ENCODE measurements around the gene DTWD1.
A peak's percentile ranks its signal among the peaks of the same experiment; 100 is the strongest.

The DTWD1 gene

DNA sequence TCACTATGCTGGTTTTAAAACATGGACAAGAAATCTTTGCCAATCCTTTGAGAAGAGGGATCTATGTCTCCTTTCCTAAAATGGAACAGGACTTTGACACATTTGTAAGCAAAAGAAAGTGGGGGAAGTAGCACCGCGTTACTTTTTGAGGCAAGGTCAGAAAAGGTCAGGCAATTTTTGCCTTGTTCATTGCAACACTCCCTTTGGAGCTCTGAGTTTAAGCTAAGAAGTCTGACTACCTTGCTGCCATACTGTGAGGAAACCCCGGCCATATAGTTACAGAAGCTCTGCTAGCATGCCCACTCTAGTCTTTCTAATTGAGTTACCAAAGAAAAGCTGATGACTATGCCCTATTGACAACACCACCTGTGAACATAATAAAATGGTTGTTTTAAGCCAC, 1.6 kb upstream of the DTWD1 start:
- H3K9ac ChIP-seq: no peak overlapping the region
- peak overlapping the region in 7 of 11 experiments; percentile 65 to 83 (median 75); a peak in 14 of 22 replicates for H3K4me2 ChIP-seq
- H3K4me3 ChIP-seq: no peak overlapping the region
- H3K9me3 ChIP-seq (replicated peaks in 1 of 11): peaks cover 32 to 48% (median 38%) of the 10 kb centered on the region in 11 experiments
- H3K36me3 ChIP-seq: peaks cover 14 to 31% (median 23%) of the 10 kb centered on the region in 11 experiments; a peak in 21 of 22 replicates
- H3K27me3 ChIP-seq: no peaks in the 10 kb centered on the region
- peaks cover 12 to 33% (median 21%) of the 10 kb centered on the region in 10 experiments for H3K4me1 ChIP-seq
- no peaks in the 10 kb centered on the region for H4K20me1 ChIP-seq
- no peak for TF ChIP-seq Cebpa-rat (IDR thresholded peaks at IDR 0.05)
- peak overlapping the region in 5 of 11 experiments; percentile 86 to 94 (median 92); a peak in 5 of 22 replicates for H3K27ac ChIP-seq

DNA sequence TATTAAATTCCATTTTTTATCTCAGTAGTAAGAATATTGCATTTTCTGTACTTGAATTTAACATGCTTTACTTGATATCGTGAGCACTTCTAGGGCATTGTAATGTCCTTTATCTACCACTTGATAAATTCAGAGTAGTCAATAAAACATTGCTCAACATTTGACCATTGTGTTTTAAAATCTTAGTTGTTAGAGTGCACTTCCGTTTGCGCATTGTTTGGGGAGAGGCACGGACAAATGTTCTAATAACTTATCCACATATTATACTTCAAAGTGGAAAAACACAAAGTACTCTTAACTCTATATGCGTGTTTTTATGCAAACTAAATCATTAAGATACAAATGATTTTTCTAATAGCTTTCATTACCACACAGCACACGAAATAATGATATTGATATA, 649 bp upstream of the DTWD1 start:
- Histone ChIP-seq H3K4me1 (peaks cover 12 to 33% (median 21%) of the 10 kb centered on the region in 10 experiments), H3K9me3 (replicated peaks in 1 of 11) (peaks cover 31 to 48% (median 38%) of the 10 kb centered on the region in 11 experiments), H3K27ac (peak overlapping the region; percentile 70 to 94 (median 90)), H3K4me3 (peak overlapping the region; percentile 71 to 86 (median 78)), H4K20me1 (no peaks in the 10 kb centered on the region), H3K36me3 (peaks cover 15 to 31% (median 25%) of the 10 kb centered on the region in 11 experiments), H3K9ac (peak overlapping the region; percentile 84 to 95 (median 93)), H3K27me3 (no peaks in the 10 kb centered on the region), H3K4me2 (peak overlapping the region; percentile 63 to 83 (median 75))
- peak in 1 of 11 experiments; percentile 8; a peak in 1 of 22 replicates for TF ChIP-seq Cebpa-rat (IDR thresholded peaks at IDR 0.05)

DNA sequence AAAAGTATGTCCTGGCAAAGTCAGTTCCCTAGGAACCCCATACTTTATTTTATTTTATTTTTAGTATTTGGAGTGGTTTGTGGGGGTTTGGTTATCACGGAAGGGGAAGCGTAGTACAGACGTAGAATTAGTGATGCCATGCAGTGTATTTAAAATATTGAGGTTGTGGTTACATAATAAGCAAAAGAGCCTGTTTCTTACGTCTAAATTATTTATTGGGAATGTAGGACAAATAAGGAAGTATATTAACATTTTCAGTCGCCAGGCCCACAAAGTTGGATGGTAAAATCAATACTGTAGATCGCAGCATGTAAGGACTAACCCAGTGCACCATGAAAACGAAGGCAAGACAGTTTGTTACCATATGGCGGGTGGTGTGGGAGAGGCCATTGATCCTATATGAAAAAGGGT, 558 bp downstream of the DTWD1 start:
- H3K4me3 ChIP-seq: peak overlapping the region; percentile 71 to 86 (median 78)
- H3K4me1 ChIP-seq: peaks cover 12 to 33% (median 21%) of the 10 kb centered on the region in 10 experiments
- peak overlapping the region; percentile 88 to 94 (median 92) for H3K27ac ChIP-seq
- peak overlapping the region; percentile 70 to 95 (median 88) for H3K4me2 ChIP-seq
- H4K20me1 ChIP-seq: no peaks in the 10 kb centered on the region
- peaks cover 27 to 39% (median 34%) of the 10 kb centered on the region in 11 experiments for H3K36me3 ChIP-seq
- H3K9ac ChIP-seq: peak overlapping the region; percentile 85 to 96 (median 93)
- TF ChIP-seq Cebpa-rat (IDR thresholded peaks at IDR 0.05): no peak
- no peaks in the 10 kb centered on the region for H3K27me3 ChIP-seq
- peaks cover 32 to 47% (median 37%) of the 10 kb centered on the region in 11 experiments for H3K9me3 ChIP-seq (replicated peaks in 1 of 11)

DNA sequence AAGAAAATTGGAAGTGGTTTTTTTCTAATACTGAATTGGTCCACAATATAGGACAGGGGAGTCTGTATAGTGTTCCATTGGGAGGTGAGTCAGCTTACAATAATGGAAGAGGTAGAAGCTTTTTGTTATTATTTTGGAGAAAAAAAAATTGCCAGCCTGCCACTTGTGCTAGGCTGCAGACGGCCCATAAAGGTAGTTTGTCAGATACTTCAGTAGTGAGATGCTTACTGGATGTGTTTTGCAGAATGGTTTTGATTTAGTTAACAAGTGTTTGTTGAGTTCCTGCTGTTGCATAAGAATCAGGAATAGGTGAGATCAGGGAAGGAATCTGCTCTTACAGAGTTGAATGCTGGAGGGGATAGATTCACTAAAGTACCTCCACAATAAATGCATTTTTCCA, 1.0 kb downstream of the DTWD1 start:
- Histone ChIP-seq H3K4me2 (peak overlapping the region; percentile 70 to 95 (median 88)), H3K9me3 (replicated peaks in 1 of 11) (peaks cover 31 to 42% (median 33%) of the 10 kb centered on the region in 11 experiments), H3K4me1 (peaks cover 12 to 33% (median 21%) of the 10 kb centered on the region in 10 experiments), H3K27ac (peak overlapping the region; percentile 88 to 94 (median 92); a peak in 18 of 22 replicates), H3K36me3 (peaks cover 29 to 44% (median 37%) of the 10 kb centered on the region in 11 experiments), H3K9ac (peak overlapping the region; percentile 85 to 96 (median 93); a peak in 20 of 22 replicates), H4K20me1 (no peaks in the 10 kb centered on the region), H3K4me3 (peak overlapping the region; percentile 71 to 86 (median 78)), H3K27me3 (no peaks in the 10 kb centered on the region)
- no peak for TF ChIP-seq Cebpa-rat (IDR thresholded peaks at IDR 0.05)

DNA sequence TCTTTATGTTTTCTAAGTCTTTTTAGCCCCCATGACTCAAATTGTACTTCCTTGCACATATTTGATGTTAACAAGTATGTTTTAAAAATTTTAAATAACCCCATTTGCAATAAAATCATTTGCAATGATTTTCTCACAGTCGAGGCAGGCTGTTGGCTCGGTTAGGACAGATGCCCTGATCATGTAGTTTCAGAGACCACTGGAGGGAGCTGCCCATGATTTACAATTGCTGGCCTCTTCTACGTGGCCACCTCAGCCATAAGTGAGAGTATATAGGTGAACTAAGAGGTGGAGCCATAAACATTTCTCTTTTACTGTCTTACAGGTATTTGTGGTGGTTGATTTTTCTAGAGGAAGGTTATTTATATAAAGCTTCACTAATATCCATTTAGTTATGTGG, 1.7 kb downstream of the DTWD1 start:
- no peak for TF ChIP-seq Cebpa-rat (IDR thresholded peaks at IDR 0.05)
- Histone ChIP-seq H3K27ac (no peak overlapping the region), H3K4me1 (peaks cover 12 to 33% (median 21%) of the 10 kb centered on the region in 10 experiments), H3K4me3 (no peak overlapping the region; a peak in 1 of 20 replicates), H3K27me3 (no peaks in the 10 kb centered on the region), H4K20me1 (no peaks in the 10 kb centered on the region), H3K36me3 (peaks cover 34 to 51% (median 43%) of the 10 kb centered on the region in 11 experiments), H3K9ac (no peak overlapping the region), H3K9me3 (replicated peaks in 1 of 11) (peaks cover 31 to 39% (median 32%) of the 10 kb centered on the region in 11 experiments), H3K4me2 (peak overlapping the region in 10 of 11 experiments; percentile 17 to 95 (median 86); a peak in 16 of 22 replicates)

DNA sequence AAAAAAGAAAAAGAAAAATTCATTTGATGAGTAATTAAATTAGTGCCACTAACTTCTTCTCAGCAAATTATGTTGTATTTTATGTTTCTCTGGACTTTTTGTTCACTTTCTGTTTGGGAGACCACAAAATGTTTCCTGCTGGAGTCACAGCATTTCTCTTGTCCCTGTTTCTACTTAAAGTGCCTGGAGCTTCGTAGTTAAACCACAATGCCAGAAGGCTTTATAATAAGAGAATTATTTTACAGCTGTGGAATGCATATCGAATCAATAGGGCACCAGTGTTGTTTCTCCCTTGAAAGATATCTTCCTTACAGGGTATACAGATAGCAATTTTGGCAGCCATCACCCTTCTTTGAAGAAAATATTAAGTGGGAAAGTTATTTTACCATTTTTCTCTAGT, 3.2 kb downstream of the DTWD1 start:
- TF ChIP-seq Cebpa-rat (IDR thresholded peaks at IDR 0.05): no peak
- Histone ChIP-seq H3K27me3 (no peaks in the 10 kb centered on the region), H3K9me3 (replicated peaks in 1 of 11) (peaks cover 31 to 39% (median 32%) of the 10 kb centered on the region in 11 experiments), H3K9ac (no peak overlapping the region), H3K36me3 (peaks cover 41 to 66% (median 52%) of the 10 kb centered on the region in 11 experiments), H3K27ac (no peak overlapping the region), H4K20me1 (no peaks in the 10 kb centered on the region), H3K4me2 (no peak overlapping the region), H3K4me3 (no peak overlapping the region), H3K4me1 (peaks cover 12 to 31% (median 21%) of the 10 kb centered on the region in 10 experiments)

DNA sequence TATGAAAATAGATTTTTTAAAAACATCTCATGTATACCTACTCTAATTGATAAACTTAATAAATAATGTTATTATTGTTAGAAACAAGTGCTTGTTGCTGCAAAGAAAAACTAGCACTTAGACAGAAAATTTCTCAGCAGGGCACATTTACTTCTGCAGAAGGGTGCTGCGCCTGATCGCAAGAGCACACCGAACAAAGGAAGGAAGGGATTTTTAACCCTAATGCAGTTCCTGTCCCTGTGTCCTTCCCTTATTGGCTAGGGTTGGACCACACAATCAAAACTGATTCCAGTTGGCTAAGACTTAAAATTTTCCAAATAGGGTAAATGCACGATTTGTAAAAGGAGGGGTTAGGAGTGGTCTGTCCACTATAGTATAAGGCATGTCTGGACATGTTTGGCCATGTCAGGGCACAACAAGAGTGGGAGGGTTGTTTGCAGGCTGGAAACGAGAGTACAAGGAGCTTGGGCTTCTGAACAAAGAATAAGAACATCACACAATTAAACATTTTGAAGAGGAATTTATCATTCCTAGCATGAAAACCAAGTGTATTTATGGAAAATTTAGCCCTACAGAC, 4.7 kb downstream of the DTWD1 start:
- no peak overlapping the region for H3K27ac ChIP-seq
- H3K36me3 ChIP-seq: peaks cover 42 to 81% (median 57%) of the 10 kb centered on the region in 11 experiments
- peaks cover 31 to 39% (median 32%) of the 10 kb centered on the region in 11 experiments for H3K9me3 ChIP-seq (replicated peaks in 1 of 11)
- H3K4me2 ChIP-seq: no peak overlapping the region
- peak overlapping the region in 1 of 10 experiments; percentile 26; a peak in 1 of 20 replicates for H3K4me3 ChIP-seq
- no peak for TF ChIP-seq Cebpa-rat (IDR thresholded peaks at IDR 0.05)
- no peaks in the 10 kb centered on the region for H3K27me3 ChIP-seq
- no peak overlapping the region for H3K9ac ChIP-seq
- no peaks in the 10 kb centered on the region for H4K20me1 ChIP-seq
- peaks cover 7 to 20% (median 13%) of the 10 kb centered on the region in 10 experiments; a peak in 18 of 20 replicates for H3K4me1 ChIP-seq

DNA sequence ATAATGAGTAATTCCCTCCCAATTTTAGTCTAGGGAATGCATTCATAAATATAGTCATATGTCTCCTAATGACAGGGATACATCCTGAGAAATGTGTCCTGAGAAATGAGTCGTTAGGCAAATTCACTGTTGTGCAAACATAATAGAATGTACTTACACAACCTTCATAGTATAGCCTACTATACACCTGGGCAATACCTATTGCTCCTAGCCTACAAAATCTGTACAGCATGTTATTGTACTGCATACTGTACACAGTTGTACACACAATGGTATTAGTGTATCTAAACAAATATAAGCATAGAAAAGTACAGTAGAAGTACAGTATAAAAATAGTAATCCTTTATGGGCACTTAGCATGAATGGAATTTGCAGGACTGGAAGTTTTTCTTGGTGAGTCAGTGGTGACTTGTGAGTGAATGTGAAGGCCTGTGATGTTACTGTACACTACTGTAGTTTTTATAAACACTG, 6.6 kb downstream of the DTWD1 start:
- Histone ChIP-seq H3K4me2 (no peak overlapping the region), H3K4me3 (no peak overlapping the region), H3K4me1 (peaks cover 0 to 10% (median 3%) of the 10 kb centered on the region in 10 experiments; a peak in 9 of 20 replicates), H3K27me3 (no peaks in the 10 kb centered on the region), H3K9me3 (replicated peaks in 1 of 11) (peaks cover 31 to 39% (median 32%) of the 10 kb centered on the region in 11 experiments), H4K20me1 (no peaks in the 10 kb centered on the region; a peak in 1 of 22 replicates), H3K9ac (no peak overlapping the region), H3K36me3 (peaks cover 51 to 99% (median 72%) of the 10 kb centered on the region in 11 experiments), H3K27ac (no peak overlapping the region)
- no peak for TF ChIP-seq Cebpa-rat (IDR thresholded peaks at IDR 0.05)

DNA sequence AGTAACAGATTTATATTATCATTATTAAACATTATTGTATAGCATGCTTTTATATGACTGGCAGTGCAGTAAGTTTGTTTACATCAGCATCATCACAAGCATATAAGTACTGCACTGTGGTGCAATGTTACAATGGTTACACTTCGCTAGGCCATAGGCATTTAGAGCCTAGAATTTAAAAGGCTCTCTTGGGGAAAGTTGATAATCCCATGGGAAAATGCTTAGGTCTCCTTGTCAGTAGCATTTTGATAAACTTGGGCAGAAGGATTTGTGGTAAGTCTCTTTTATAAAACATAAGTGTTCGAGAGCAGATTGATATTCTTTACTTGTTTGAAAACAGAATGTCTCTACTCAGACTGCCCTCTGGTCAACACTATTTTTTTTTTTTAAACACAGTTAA, 7.5 kb downstream of the DTWD1 start:
- peaks cover 27 to 30% (median 29%) of the 10 kb centered on the region in 11 experiments for H3K9me3 ChIP-seq (replicated peaks in 1 of 11)
- H3K4me1 ChIP-seq: 0 out of 20 replicates have a peak, but pooled peaks cover 0 to 1% (median 0%) of the 10 kb centered on the region in 10 experiments
- TF ChIP-seq Cebpa-rat (IDR thresholded peaks at IDR 0.05): no peak
- no peak overlapping the region for H3K9ac ChIP-seq
- H3K27me3 ChIP-seq: no peaks in the 10 kb centered on the region
- no peak overlapping the region for H3K27ac ChIP-seq
- peaks cover 44 to 95% (median 70%) of the 10 kb centered on the region in 11 experiments for H3K36me3 ChIP-seq
- no peak overlapping the region for H3K4me2 ChIP-seq
- H3K4me3 ChIP-seq: no peak overlapping the region
- no peaks in the 10 kb centered on the region; a peak in 2 of 22 replicates for H4K20me1 ChIP-seq
